Measurements from ENCODE around the gene MED13L.
"Not testable (repeated sequence)": the region's sequence is repeated elsewhere in the genome, so short reads cannot be mapped to it uniquely, and the experiment has no call there.

MED13L gene

GRCh38 chr12:116046039-116046438 lies 231.5 kb downstream of the MED13L start:
- no peak for DNase-seq

- no peak for DNase-seq
Measured at GRCh38 chr12:116045150-116045549, 232.3 kb downstream of the MED13L start.

DNA sequence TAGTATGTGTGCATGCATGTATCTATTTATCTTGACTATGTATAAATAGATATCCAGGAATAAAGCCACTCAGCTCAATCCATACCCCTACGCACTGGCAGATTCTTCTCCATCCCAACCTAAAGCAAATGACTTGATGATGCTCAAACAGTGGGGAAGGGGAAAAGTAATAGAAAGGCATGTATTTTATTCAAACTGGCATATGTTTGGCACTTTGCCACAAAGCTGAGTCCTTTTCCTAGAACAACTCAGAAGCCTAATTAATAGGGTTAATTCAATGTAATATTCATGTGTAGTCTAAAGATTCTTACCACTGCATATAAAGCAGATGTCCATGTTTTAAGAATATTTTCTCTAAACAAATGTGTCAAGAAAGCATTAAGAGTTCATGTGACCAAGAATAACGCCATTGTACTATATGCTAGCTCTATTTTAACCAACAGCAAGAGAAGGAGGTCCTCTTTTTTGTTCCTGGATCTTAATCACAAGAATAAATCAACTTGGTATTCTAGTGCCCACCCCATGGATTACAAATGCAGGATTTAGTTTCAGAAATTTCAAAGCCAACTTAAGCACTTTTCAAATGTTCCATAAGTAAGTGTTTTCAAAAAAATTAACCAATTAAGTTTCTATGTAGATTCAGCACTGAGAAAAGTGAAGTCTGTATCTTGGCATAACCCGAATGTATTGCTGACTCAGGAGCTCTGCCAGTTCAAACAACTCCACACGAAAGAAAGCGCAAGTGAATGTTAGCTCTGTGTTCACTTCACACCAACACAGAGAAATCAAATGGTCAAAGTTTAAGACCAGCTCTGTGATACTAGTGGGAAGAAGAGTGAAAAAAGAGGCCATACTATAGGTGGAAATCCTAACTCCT lies 233.6 kb downstream of the MED13L start:
- no peak for DNase-seq

- DNase-seq, result peak; percentile 40
Measured at GRCh38 chr12:116040402-116040801, 237.1 kb downstream of the MED13L start.

- no peak for DNase-seq
Measured at GRCh38 chr12:116039081-116039480, 238.4 kb downstream of the MED13L start.

DNA sequence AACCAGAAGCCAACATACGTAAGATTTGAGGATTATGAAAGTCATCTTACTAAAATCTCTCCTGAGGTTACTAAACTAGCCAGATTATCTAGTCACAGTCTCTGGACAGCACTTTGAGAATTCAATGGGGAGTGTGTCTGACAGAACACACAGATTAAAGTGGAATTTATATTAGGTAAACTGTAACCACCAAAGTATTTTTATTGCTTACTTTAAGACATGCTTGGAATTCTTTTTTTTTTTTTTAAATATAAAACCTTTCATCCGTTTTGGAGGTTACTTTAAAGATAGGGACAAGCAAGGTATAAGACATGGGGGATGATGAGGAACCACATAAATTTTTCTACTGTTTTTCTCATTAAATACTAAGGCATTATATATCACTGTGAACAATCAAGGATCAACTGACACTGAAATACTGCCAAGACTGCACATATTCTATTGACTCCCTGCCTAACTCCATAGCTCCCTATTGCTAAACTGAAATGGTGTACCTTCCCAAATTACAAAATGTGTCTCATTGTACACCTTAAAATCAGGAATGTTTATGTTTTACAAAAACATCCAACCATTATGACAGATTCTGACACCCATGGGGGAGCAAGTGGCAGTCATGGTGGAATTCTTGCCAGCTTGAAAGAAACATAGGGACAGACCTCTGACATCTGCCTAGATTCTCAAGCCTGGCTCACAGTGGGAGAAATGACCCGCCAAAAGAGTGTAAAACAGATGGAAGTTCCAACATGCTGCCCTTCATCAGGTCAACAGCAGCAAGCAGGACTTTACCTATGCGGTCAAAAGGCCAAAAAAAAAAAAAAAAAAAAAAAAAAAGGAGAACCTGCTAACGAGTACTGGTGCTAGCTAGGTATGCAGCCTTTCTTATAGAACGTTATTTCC lies 239.3 kb downstream of the MED13L start:
- DNase-seq, result no peak

GRCh38 chr12:116033765-116034164 lies 243.7 kb downstream of the MED13L start:
- DNase-seq, result no peak

DNA sequence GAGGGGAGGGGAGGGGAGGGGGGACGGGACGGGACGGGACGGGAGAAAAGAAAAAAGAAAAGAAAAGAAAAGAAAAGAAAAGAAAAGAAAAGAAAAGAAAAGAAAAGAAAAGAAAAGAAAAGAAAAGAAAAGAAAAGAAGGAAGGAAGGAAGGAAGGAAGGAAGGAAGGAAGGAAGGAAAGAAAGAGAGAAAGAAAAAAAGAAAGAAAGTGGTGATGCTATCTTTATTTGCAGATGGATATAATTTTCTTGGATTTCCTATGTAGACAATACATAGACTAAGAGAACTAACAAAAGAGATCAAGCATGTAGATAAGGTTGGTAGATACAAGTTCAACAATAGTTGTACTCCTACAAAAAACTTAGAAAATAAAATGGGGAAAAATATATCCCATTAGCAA lies 245.9 kb downstream of the MED13L start:
- DNase-seq, result not testable (repeated sequence)

DNA sequence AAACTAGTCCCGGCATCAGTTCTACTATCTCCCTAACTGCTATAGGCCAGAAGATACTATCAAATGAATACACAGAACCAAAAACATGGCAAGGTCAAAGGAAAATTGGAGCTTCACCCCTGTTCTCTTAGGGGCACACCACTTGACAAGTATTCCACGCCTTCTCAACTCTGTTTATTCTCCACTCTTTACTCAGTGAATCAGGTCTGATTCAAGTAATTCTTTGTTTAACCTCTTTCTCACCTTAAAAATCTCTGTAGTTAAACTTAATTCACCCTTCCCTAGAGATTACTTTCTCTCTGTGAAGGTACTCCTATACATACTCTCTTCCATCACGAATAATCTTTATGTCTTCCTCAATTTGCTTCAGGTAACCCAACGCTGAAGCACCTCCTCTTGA lies 248.9 kb downstream of the MED13L start:
- DNase-seq, result no peak

DNA sequence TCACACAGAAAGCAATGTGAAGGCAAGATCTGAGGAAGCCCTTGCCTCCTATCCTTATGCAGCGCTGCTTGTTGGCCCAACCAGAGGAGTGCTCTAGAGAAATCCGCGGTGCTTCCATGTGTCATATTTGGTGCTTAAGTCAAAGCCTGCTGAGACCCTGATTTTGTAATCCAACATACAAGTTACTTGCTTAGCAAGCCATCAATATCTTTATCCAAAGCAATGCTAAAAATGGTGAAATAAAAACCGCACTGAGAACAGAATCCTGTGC lies 250.0 kb downstream of the MED13L start:
- DNase-seq, result no peak

GRCh38 chr12:116026768-116027550 lies 250.5 kb downstream of the MED13L start:
- DNase-seq, result no peak

DNA sequence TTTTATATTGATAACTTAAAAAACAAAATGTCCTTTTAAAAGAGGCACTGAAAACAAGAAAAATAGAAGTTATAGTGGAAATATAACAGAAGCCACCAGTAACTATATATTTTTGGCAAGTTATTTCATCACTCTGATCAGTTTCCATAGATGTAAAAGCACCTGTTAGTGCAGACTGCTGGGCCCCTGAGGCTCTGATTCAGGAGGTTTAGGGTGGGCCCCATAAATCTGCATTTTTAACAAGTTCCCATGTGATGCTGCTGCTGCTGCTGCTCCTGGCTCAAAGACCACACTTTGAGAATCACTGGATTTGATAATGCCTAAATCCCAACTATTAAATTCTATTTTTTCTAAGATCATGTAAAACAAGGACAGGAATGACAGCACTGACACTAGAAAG lies 251.1 kb downstream of the MED13L start:
- no peak for DNase-seq

- no peak for DNase-seq
Measured at GRCh38 chr12:116024769-116025168, 252.7 kb downstream of the MED13L start.

DNA sequence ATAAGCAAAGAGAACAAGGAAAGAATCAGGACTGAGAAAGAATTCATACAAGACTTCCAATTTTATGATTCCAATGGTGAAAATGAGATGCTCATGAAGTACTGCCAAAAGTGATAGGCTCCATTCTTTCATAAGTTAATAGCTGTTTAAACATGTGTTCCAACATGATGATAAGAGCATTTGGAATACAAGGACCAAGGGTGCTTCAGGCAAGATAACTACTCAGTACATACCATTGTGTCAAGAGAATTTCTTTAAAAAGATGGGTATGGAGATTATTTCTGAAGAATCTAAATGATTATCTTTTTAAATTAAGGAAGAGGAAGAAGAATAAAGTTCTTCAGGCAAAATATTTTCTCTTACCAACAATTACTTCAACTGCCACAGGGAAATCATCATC lies 258.1 kb downstream of the MED13L start:
- peak; percentile 30 for DNase-seq

DNA sequence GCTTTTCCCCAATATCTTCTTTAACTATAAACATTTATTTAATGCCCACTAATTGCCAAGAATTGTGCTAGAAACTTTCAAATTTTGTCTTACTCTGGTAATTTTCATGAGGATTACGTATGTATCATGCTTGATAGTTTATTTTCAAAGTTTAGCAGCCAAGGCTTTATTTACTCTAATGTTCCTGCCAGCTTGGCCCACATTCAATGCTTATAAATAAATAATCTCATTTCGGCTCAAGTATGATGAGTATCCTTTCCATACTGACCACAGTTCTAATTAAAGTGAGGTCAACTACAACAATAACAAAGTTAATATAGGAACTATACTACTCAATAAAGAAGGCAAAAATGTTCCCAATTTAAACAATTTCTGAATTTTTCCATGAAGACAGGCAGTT lies 259.2 kb downstream of the MED13L start:
- no peak for DNase-seq

- DNase-seq, result peak; percentile 45
Measured at GRCh38 chr12:116015525-116015924, 262.0 kb downstream of the MED13L start.

- DNase-seq, result no peak
Measured at GRCh38 chr12:116012757-116013156, 264.7 kb downstream of the MED13L start.

GRCh38 chr12:116011217-116011616 lies 266.3 kb downstream of the MED13L start:
- DNase-seq, result no peak

- no peak for DNase-seq
Measured at GRCh38 chr12:116010467-116010866, 267.0 kb downstream of the MED13L start.

GRCh38 chr12:116009805-116010204 lies 267.7 kb downstream of the MED13L start:
- no peak for DNase-seq

GRCh38 chr12:116006141-116006540 lies 271.4 kb downstream of the MED13L start:
- DNase-seq, result no peak

GRCh38 chr12:116002890-116003536 lies 274.5 kb downstream of the MED13L start:
- DNase-seq, result peak; percentile 33

DNA sequence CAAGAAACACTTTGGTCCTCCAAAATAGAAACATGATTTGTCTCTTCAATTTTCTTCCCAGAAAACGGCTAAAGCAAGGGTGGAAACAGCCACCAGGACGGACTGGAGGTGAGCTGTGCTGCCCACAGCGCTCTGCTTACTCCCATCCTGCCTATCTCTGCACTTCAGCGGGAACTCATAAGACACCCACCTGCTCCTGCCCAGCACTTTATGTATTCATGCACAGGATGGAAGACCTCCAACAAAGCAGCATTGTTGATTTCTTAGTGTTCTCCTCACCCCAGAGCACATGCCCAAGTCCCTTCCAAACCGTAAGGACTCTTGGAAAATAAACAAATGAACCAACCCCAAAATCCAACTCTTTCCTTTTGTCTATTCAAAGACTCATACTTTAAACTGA lies 277.2 kb downstream of the MED13L start:
- DNase-seq, result no peak
